ENCODE results near the gene IL32.
"Not testable (repeated sequence)": the region's sequence is repeated elsewhere in the genome, so short reads cannot be mapped to it uniquely, and the experiment has no call there.

Gene IL32

DNA sequence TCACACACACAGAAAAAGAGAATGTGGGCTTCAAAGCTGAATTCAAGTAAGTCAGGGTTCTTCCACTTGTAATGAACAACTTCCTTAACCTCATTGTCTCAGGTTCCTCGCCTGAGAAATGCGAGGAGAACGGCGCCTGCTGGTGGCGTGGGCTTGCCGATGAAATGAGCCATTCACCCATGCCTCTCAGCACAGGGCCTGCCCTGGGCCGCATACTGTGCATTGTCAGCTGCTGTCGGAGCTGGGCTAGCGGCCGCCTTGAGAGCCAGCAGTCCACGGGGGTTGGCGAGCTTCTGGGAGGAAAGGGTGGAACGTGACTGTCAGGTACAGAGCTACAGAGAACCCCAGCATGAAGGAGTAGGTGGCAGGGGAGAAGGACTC lies 12.1 kb upstream of the IL32 start:
- DNase-seq: not testable (repeated sequence)

DNA sequence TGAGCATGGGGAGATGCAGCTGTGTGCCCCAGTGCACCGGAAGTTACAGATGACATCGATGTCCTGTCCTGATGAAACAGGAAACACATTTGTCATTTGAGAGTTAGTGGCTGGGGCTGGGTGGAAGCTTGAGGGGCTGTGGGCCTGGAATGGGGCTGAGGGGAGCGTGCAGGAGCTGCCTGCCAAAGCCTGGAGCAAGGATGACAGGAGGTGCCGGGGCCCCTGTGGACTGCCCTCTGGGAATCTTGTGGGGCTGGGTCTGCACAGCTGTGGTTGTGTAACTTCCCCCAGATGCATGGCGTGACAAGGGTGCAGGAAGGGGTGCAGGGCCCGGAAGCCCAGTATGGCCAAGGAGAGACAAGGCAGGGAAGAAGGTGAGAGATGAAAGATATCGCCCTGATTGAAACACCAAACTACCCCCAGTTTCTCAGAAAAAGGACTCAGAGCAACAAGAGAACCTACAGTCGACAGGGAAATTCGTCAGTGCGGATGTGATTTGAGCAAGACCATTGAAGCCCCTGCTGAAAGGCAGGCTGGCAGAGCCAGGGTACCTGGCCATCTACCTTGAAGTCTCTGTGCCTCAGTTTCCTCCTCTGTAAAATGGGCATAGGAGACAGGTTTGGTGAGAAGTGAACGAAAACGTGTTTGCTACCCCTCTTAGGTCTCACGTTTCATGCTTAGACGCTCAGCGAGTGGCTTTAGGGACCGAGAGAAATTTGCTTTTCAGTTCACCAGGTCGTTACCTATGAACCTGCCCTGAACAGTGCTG lies 10.3 kb upstream of the IL32 start:
- DNase-seq: no peak

DNA sequence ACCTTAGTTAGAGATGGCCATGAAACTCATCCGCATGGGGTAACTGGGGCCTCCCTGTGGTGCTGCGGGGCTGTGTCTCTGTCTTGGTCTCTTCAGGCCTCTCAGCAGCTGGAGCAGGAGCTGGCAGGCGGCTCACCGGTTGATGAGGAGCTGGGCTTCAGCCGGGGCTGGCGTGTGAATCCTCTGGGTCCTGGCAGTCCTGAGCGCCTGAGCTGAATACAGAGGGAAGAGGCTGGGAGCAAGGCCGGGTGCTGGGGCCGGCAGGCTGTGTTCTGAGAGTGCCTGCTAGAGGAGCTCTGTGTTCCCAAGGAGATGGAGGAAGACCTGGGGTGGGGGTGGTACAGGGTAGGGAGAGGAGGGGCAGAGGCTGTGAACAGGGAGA lies 9.7 kb upstream of the IL32 start:
- DNase-seq: not testable (repeated sequence)

DNA sequence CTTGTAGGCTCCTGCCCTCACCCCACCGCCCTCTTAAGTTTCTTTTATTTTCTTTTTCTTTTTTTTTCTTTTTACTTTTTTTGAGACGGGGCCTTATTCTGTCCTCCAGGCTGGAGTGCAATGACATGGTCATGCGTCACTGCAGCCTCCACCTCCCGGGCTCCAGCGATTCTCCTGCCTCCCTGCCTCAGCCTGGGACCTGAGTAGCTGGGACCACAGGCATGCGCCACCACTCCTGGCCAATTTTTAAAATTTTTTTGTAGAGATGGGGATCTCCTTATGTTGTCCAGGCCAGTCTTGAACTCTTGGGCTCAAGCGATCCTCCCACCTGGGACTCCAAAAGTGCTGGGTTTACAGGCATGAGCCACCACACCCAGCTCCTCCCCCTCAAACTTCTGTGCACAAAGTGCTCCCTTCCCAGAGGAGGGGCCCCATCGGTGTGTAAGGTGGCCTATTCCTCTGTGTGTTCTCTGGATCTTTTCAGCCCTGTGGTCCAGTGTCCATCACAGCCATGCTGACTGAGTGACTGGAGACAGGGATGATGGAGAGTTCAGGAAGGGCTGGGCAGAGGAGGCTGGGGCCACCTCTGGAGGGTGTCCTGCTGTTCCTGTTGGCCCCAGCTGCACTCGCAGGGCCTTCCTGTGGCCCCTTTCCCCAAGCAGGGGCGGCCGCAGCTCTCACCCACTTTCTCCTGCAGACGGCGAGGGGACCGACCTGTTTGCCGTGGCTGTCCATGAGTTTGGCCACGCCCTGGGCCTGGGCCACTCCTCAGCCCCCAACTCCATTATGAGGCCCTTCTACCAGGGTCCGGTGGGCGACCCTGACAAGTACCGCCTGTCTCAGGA lies 8.9 kb upstream of the IL32 start:
- no peak for DNase-seq

DNA sequence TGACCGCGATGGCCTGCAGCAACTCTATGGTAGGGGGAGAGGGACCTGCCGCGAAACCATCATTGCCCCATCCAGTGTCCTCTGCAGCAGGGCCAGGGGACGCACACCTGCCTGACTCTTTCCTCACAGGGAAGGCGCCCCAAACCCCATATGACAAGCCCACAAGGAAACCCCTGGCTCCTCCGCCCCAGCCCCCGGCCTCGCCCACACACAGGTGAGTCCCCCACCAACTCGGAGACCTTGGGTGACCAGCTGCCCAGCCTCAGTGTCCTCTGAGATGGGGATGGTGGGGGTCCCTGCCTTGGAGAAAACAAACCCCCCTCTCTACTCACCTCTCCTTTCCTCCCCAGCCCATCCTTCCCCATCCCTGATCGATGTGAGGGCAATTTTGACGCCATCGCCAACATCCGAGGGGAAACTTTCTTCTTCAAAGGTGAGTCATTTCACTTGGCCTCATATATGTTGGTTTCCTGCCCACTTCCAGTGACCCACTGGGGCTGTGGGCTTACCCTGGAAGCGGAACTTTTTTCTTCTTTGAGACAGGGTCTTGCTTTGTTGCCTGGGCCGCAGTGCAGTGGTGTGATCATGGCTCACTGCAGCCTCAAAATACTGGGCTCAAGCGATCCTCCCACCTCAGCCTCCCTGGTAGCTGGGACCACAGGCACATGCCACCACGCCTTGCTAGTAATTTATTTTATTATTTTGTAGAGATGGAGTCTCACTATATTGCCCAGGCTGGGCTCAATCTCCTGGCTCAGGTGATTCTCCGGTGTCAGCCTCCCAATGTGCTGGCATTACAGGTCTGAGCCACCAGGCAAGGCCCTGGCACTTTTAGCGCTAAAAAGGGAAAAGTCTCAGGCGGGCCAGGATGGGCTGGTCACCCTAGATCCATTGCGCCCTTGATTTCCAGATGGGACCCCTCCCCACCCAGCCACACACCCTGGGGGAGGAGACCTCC lies 8.0 kb upstream of the IL32 start:
- no peak for DNase-seq

DNA sequence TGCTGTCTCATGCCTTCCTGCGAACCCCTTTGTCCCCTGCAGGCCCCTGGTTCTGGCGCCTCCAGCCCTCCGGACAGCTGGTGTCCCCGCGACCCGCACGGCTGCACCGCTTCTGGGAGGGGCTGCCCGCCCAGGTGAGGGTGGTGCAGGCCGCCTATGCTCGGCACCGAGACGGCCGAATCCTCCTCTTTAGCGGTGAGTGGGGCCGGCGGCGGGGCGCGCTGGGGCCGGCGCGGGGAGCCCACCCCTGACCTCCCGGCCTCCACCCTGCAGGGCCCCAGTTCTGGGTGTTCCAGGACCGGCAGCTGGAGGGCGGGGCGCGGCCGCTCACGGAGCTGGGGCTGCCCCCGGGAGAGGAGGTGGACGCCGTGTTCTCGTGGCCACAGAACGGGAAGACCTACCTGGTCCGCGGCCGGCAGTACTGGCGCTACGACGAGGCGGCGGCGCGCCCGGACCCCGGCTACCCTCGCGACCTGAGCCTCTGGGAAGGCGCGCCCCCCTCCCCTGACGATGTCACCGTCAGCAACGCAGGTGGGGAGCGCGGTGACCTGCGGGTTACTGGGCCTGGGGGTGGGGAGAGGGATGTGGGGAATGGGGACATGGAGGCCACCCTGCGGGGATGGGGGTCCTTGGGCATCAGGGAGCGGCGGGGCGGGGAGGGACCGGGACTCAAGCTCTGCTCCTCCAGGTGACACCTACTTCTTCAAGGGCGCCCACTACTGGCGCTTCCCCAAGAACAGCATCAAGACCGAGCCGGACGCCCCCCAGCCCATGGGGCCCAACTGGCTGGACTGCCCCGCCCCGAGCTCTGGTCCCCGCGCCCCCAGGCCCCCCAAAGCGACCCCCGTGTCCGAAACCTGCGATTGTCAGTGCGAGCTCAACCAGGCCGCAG lies 7.1 kb upstream of the IL32 start:
- no peak for DNase-seq

DNA sequence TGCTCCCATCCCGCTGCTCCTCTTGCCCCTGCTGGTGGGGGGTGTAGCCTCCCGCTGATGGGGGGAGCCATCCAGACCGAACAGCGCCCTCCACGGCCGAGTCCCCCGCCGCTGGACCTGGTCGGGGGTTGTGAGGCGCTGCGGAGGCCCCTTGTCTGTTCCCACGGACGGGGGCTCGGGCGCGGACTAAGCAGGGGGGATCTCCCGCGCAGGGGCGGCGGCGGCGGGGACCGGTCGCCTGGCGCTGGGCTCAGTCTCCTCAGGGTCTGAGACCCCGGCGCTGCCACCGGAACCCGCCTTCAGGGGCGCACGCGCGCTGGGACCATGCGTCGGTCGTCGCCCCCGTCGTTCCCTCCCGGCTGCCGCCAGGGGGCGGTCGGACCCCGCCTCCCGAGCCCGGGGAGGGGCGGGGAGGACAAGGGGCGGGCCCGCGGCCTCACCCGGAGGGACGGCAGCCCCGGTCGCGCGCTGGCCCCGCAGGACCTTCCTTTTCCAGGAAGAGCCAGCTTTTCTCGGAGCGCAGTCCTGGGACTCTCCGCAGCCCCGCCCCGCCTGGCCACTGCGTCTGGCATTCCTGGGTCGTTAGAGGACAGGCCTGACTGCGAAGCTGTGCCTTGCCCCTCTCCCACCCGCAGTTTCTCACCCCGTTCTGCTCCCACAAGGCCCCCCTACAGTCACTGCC lies 6.3 kb upstream of the IL32 start:
- peak; percentile 65 for DNase-seq

DNA sequence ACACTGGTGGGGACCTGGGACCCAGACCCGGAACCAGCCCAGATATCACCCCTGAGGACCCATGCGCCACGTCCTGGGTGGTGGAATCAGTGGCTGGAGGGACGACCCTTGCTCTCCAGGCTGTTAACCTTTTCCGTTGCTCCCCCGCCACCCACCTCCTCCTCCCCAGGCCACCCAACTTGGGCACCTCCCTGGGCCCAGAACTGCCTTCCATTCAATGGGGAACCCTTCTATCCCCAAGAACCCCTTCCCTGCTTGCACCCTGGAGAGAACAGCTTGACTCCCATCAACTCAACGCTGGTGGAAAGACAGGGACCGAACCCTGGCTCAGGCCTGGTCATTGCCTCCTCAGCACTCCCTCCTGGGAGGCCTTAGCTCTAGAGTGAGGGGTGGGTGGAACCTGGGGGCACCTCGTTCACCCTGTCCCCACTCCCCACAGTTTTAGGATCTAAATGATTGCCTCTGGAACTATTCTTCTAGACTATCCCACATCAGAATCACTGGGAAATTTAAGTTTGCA lies 5.7 kb upstream of the IL32 start:
- no peak for DNase-seq

DNA sequence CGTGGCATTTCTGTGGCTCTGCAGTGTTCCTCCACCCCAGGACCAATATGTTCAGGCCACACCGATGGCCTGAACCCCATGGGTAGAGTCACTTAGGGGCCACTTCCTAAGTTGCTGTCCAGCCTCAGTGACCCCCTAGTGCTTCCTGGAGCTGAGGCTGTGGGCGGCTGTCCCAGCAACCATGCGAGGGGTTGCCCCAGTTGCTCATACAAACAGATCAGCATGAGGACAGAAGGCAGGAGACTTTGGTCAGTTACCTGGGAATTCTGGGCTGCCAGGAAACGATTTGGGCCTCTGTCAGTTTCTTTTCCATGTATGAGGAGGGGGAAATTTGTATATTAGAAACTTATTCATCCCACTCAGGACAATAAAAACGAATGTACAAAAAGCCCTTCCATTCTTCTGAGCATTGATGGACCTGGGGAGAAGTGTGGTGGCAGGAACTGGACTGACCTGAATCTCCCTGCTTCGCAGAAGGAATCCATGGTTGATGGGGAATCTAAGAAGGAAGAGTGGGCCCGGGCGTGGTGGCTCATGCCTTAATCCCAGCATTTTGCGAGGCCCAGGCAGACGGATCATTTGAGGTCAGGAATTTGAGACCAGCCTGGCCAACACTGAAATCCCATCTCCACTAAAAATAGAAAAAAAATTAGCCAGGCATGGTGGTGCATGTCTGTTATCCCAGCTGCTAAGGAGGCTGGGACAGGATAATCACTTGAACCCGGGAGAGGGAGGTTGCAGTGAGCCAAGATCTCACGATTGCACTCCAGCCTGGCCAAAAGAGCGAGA lies 4.9 kb upstream of the IL32 start:
- no peak for DNase-seq

DNA sequence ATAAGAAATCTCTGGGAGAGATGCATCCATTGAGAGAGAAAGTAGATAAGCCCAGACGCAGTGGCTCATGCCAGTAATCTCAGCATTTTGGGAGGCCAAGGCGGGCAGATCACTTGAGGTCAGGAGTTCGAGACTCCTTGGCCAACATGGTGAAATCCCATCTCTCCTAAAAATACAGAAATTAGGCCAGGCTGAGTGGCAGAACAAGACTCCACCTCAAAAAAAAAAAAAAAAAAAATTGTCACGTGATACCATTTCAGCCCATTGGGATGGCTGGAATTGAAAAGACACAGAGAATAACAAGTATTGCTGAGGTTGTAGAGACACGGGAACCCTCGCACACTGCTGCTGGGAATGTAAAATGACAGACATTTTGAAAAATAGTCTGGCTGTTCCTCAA lies 2.9 kb upstream of the IL32 start:
- DNase-seq: no peak

DNA sequence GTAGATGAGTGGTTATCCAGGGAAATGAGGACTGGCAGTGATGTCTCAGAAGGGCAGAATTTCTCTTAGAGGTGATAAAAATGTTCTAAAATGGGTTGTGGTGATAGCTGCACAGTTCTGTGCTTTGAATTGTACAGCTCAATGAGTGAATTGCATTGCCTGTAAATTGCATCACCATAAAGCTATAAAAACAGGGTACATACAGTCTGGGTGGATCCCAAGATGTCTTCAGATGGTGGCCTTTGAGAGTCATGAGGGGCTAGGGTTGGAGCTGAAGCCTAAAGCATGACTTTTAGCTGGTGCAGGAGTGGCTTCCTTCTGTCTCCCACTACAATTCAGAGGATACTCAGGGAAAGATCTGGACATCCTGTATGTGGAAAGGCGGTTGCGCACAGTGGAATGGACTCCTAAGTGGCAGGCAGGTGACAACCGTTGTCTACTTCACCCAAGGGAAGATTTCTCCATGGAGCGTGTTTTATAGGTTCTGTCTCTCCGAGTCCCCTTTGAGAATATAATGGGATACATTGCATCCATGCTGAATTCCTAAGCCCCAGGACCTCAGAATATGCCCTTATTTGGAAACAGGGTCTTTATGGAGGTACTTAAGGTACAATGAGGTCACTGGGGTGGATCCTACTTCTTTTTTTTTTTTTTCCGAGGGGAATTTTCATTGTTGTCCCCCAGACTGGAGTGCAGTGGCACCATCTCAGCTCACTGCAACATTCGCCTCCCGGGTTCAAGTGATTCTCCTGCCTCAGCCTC lies 1.6 kb upstream of the IL32 start:
- no peak for DNase-seq

DNA sequence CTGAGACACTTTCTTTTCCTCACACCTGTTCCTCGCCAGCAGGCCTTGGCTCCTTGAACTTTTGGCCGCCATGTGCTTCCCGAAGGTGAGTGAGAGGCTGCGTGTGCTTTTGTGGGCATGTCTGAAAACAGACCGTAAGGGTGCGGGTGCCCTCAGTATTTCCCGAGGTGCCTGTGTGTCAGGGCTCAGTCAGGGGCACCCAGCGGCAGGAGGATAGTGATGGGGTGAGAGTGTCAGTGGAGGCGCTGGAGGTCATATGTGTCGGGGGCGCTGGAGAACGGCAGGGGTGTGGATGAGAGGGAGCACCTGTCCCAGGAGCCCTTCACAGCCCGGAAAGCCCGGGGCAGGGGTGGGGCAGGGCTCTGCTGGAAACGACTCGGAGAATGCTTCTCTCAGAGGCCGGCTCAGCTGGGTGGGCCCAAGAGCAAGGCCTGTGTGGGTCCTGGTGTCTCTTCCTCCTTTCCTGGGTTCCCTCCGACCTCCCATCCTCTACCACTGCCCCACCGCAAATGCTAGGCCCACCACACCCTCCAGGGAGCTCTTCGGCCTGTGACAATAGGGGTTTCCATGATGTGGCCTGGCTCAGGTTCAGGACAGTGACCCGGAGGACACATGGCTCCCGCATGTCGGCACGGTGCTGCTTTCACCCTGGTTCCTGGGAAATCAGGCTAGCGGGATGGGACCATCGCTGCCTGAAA lies 451 bp downstream of the IL32 start:
- DNase-seq: no peak

DNA sequence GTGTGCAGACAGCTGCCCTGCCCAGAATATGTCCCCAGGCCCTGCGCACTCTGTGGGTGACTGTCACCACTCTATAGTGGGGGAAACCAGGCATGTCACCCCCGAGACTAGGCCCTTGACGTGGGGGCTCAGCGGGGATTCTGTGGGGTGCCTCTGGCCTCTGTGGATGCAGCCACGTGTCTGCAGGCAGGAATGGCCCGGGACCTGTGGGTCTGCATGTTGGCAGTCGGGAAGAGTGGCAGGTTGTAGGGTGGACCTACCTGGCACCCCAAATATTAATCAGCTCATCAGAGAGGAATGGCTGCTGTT lies 954 bp downstream of the IL32 start:
- DNase-seq: no peak

DNA sequence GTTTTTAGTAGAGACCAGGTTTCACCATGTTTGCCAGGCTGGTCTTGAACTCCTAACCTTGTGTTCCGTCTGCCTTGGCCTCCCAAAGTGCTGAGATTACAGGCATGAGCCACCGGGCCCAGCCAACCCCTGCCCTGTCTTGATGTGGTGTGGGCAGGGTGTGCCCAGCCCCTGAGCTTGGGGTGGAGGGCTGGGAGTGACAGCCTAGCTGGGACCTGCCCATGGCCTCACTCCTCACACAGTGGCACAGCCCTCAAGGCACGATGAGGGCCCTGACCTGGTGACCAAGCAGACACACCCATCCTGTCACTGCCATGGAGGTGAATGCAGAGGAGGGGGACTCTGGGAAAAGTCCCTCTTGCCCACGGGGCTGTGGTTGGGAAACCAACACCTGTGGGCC lies 3.0 kb downstream of the IL32 start:
- DNase-seq: no peak

DNA sequence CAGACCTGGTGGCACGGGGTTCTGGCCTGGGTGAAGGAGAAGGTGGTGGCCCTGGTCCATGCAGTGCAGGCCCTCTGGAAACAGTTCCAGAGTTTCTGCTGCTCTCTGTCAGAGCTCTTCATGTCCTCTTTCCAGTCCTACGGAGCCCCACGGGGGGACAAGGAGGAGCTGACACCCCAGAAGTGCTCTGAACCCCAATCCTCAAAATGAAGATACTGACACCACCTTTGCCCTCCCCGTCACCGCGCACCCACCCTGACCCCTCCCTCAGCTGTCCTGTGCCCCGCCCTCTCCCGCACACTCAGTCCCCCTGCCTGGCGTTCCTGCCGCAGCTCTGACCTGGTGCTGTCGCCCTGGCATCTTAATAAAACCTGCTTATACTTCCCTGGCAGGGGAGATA lies 3.7 kb downstream of the IL32 start:
- DNase-seq: not testable (repeated sequence)

DNA sequence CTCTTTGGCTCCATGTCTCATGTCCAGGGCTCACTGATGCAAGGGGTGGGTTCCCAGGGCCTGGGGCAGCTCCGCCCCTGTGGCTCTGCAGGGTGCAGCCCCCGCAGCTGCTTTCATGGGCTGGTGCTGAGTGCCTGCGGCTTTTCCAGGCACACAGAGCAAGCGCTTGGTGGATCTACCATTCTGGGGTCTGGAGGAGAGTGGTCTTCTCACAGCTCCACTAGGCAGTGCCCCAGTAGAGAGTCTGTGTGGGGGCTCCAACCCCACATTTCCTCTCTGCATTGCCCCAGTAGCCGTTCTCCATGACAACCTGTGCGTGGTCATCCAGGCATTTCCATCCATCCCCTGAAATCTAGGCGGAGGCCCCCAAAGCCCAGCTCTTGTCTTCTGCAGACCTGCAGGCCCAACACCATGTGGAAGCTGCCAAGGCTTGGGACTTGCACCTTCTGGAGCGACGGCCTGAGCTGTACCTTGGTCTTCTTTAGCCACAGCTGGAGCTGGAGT lies 5.2 kb downstream of the IL32 start:
- no peak for DNase-seq

DNA sequence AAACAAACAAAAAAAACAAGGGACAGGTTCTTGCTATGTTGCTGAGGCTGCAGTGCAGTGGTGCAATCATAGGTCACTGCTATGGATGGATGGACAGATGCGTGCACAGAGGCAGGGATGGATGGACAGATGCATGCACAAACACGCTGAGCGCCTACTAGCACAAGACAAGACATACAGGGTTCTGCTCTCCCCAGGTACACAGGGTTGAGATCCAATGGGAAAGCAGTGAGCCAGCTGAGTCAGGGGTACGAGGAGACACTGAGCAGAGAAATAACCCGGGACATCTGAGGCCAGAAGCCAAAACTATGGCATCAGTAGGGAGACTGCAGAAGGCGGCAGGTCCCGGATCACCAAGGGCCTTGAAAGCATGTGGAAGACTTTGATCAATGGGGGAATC lies 6.2 kb downstream of the IL32 start:
- DNase-seq: no peak

DNA sequence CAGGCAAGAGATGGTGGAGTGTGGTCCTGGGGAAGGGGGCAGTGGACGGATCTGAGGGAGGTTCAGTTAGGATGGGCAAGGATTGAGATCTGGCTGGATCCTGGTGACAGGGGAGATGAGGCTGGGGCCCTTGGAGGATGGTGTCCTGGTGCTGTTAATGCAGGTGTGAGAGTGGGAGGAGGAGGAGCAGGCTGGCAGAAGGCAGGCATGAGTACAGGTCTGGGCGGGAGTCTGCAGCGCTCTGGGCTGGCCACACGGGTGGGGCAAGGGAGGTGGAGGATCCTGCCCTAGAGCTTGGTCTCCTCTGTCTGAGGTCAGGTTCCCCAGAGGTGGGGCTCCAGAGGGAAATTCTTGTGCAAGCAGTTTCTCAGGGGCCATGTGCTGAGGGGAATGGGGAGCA lies 6.7 kb downstream of the IL32 start:
- not testable (repeated sequence) for DNase-seq

Data from NCI-H2029 (cell line).